HUES64 (cell line): ENCODE measurements around the gene TNIP3.

Experiments
- H3K27ac ChIP-seq: 2 replicates; pipeline ENCODE4 v1.7.0; 2013; ENCODE audit warnings: low read depth, low read length, inconsistent platforms
- H3K27me3 ChIP-seq: 2 replicates; pipeline ENCODE4 v1.6.1; 2013; ENCODE audit warnings: mild to moderate bottlenecking, low read length; ENCODE audit not compliant: insufficient read depth
- H3K36me3 ChIP-seq: 2 replicates; pipeline ENCODE4 v1.6.1; 2013; ENCODE audit warnings: mild to moderate bottlenecking, low read length; ENCODE audit not compliant: insufficient read depth
- H3K4me1 ChIP-seq: 2 replicates; pipeline ENCODE4 v1.6.1; 2013; ENCODE audit warnings: mild to moderate bottlenecking, low read length, moderate library complexity; ENCODE audit not compliant: insufficient read depth
- H3K4me3 ChIP-seq: 2 replicates; pipeline ENCODE4 v1.5.1; 2013; ENCODE audit warnings: mild to moderate bottlenecking, low read length, moderate library complexity
- H3K9ac ChIP-seq: 2 replicates; pipeline ENCODE4 v1.6.1; 2013; ENCODE audit warnings: mild to moderate bottlenecking, low read depth, low read length
- H3K9me3 ChIP-seq: 2 replicates; pipeline ENCODE4 v1.6.1; 2013; ENCODE audit warnings: low read depth, low read length; ENCODE audit not compliant: insufficient read depth
- WGBS: fragments of 150-250, 120-280 bp; methylation state at CpG from one replicate; pipeline ENCODE4 v1.1.7; 2013; ENCODE audit warnings: missing lambda C conversion rate; 5-methylcytosine and 5-hydroxymethylcytosine counted together

Gene TNIP3

DNA sequence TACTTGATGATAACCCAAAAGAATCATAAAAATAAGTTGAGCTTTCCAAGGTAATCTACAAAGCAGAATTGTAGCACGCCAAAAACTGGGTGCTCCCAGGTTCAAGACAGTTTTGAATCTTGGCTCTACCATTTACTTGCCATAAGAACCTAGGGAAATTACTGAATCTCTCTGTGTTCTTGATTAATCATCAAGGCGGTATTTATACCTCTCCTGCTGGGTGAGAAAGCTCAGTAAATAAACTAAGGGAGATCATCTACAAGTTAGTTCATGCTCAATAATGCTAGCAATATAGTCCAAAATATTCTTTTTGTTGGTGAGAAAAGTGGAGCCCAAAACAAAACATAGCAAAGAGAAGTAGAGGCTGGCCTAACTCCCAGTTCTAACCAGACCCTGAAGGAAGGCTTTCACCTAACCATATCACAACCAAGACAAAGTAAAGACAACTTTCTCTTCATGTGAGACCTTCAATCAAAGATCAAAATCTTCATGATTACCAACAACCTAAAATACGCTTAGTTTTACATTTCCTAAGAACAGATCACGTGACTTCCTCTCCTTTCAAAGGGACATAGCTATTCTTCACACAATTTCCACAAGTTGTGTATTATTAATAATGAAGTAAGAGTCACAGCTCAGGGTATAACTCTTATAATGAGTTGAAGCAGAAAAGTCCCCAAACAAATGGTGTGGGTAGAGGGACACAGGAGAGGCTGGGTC is 34.4 kb downstream of the TNIP3 start:
- Histone ChIP-seq H3K9ac (no peak overlapping the region), H3K27me3 (no peaks in the 10 kb centered on the region), H3K4me3 (no peak overlapping the region), H3K27ac (no peak overlapping the region), H3K4me1 (no peaks in the 10 kb centered on the region), H3K9me3 (no peaks in the 10 kb centered on the region), H3K36me3 (no peaks in the 10 kb centered on the region)
- 97% methylated on average over 4 of the region's 4 CpGs for WGBS

DNA sequence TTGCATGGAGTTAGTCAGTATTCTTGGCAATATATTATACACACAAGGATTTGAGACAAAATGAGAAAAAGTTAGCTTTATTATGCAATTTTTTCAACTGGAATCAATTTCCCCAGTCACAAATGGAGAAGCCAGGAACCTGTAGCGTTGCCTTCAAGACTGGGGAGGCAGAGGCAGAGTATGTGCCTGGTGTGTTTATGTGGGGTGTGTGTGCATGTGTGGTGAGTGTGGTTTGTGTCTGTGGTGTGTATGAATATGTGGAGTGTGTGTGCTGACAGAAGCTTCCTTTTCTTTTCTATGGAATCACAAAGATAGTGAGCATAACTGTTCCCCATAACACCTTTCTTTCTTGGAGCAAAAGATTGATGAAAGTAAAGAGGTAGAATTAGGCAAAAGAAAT is 37.0 kb downstream of the TNIP3 start:
- Histone ChIP-seq H3K9me3 (no peaks in the 10 kb centered on the region), H3K9ac (no peak overlapping the region), H3K4me3 (no peak overlapping the region), H3K27me3 (no peaks in the 10 kb centered on the region), H3K27ac (no peak overlapping the region), H3K4me1 (no peaks in the 10 kb centered on the region), H3K36me3 (no peaks in the 10 kb centered on the region)
- 97% methylated on average over 1 of the region's 1 CpG for WGBS

DNA sequence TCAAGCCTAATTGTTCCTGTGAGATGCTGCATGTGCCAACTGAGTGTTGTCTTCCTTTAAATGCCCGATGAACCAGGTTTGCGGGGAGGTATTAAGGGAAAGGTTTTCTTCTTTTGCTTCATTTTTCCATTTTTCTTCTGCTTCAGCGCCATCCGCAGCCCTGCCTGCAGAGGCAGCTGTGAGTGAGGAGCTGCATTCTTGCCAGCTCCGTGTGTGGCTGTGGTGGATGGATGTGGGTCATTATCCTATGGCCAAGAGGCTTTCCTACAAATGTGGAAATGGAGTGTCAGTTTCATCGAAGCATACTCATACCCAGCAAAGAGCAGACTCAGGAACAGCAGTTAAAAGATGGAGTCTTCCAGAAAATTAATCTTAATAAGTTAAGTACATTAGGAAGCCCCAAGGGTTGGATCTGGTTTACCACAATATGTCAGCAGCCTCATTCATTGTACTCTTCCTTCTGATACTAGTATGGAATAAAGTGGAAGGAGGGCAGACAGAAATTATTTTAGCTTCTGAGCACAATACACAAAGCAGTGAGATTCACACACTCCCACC is 37.6 kb downstream of the TNIP3 start:
- Histone ChIP-seq H3K4me1 (no peaks in the 10 kb centered on the region), H3K9ac (no peak overlapping the region), H3K27ac (no peak overlapping the region), H3K36me3 (no peaks in the 10 kb centered on the region), H3K9me3 (no peaks in the 10 kb centered on the region), H3K4me3 (no peak overlapping the region), H3K27me3 (no peaks in the 10 kb centered on the region)
- 86% methylated on average over 5 of the region's 6 CpGs for WGBS

DNA sequence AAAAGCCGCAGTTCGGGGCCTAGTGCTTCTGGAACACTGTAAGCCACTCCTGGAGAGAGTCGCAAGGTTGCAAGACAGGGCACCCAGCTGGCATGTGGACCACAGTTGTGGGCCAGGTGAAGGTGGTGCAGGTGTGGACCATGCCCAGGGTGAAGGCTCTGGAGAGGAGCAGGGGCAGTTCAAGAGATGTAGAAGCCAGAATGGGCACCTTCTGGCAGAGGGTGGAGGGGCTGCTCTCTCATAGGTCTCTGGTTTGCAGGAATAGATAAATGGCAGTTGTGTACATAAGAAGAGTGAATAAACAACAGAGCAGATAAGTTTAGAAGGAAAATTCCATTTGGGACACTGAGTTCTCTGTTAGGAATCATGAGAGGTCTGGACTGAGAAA is 38.6 kb downstream of the TNIP3 start:
- 96% methylated on average over 3 of the region's 3 CpGs for WGBS
- Histone ChIP-seq H3K27me3 (no peaks in the 10 kb centered on the region), H3K36me3 (no peaks in the 10 kb centered on the region), H3K4me1 (no peaks in the 10 kb centered on the region), H3K4me3 (no peak overlapping the region), H3K9me3 (no peaks in the 10 kb centered on the region), H3K9ac (no peak overlapping the region), H3K27ac (no peak overlapping the region)

DNA sequence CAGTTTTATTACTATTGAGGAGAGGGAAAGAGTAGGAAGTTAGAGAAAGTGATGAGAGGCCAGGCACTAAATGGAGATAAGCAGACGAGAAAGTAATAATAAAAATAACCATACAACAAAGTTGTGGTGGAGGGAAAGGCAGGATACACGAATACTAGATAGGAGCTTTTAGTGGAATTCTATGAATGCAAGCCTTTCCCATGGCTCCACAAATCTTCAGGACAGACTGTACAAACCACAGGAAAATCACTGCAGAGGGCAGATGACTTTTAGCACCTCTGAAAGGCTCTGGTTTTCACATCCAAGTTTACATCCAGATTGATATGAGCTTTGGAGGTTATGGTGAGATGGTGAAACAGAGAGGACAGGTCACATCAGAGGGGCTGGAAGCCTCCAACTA is 41.5 kb downstream of the TNIP3 start:
- no CpG with 5 or more reads among the region's 2 CpGs for WGBS
- Histone ChIP-seq H3K36me3 (no peaks in the 10 kb centered on the region), H3K9me3 (no peaks in the 10 kb centered on the region), H3K27ac (no peak overlapping the region), H3K27me3 (no peaks in the 10 kb centered on the region), H3K4me1 (no peaks in the 10 kb centered on the region), H3K4me3 (no peak overlapping the region), H3K9ac (no peak overlapping the region)

DNA sequence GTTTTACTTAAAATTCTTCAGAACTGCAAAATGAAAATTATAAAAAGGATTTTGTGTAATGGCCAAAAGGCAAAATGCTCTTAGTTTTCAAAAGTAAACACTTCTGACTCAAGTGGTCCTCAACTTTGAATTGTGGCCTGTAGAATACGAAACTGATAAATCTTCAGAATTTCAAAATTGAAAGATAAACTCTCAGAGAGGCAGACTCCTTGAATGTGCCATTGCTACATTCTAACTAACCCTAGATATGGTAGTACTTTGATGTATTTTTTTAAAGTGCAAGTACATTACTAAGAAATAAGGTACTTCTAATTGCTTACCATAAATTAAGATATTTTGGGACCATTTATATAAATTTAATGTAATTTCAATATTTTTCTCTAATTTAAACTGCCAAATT is 44.4 kb downstream of the TNIP3 start:
- Histone ChIP-seq H3K27ac (no peak overlapping the region), H3K9me3 (no peaks in the 10 kb centered on the region), H3K36me3 (no peaks in the 10 kb centered on the region), H3K4me3 (no peak overlapping the region), H3K27me3 (no peaks in the 10 kb centered on the region), H3K4me1 (no peaks in the 10 kb centered on the region), H3K9ac (no peak overlapping the region)
- 100% methylated on average over 1 of the region's 1 CpG for WGBS

DNA sequence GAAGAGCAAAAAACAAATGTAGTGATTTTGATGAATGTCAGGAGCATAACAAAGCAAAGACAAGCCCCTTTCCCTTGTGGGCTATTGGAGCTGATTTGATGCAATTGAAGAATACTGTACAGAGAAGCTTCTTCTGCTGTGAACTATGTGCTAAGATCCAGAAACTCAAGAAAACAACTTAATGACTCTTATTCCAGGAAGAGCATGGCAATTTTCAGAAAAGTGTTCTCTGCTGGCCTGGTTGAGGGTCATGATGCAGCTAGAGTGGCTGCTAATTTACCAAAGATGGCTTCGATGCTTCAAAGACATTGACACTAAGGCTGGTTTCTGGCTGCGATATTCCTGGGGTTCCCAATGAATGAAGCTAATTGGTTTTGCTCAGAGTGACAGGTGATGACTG is 45.8 kb downstream of the TNIP3 start:
- no peaks in the 10 kb centered on the region for H3K9me3 ChIP-seq
- H3K4me3 ChIP-seq, result no peak overlapping the region
- H3K4me1 ChIP-seq, result no peaks in the 10 kb centered on the region
- H3K27me3 ChIP-seq, result no peaks in the 10 kb centered on the region
- no peak overlapping the region for H3K9ac ChIP-seq
- no peak overlapping the region for H3K27ac ChIP-seq
- WGBS, result 68% methylated on average over 2 of the region's 2 CpGs
- no peaks in the 10 kb centered on the region for H3K36me3 ChIP-seq

DNA sequence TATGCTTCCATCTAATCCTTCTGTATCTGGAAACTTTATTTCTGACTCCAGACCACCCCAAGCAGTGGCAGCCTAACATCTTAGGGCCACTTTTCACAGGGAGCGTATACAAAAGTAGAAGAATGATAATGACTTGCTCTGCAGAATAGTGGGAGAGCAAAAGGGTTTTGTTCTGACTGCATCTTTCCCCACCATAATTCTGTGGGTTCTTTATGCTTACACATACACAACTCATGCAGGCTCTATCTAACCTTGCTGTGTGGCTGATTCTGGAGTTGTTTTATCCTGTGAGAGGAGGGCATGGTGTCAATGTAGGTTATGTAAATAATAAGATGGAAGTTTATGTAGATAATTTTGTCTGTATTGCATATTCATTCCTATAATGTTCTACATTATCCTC is 49.4 kb downstream of the TNIP3 start:
- H3K27ac ChIP-seq, result no peak overlapping the region
- H3K36me3 ChIP-seq, result no peaks in the 10 kb centered on the region
- 100% methylated on average over 1 of the region's 1 CpG for WGBS

DNA sequence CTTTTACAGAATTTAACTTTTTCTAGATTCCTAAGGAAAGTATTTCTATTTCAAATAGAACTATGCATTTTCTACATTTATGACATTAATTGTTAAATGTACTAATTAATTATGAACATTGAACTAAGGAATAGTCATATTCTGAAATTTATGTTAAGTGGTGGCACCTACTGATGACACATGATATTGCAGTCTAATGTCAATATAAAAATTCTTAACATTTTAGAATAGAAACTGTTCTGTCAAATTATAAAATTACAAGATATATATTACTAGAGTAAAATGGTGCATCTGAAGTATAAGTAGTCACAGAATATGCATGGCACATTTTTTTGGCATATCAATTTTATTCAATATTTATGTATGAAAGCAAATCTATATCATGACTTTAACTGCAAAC is 51.6 kb downstream of the TNIP3 start:
- Histone ChIP-seq H3K27me3 (no peaks in the 10 kb centered on the region), H3K9ac (no peak overlapping the region), H3K27ac (no peak overlapping the region), H3K36me3 (no peaks in the 10 kb centered on the region), H3K4me1 (no peaks in the 10 kb centered on the region), H3K4me3 (no peak overlapping the region), H3K9me3 (no peaks in the 10 kb centered on the region)

More for the DNA sequence above, 49.4 kb downstream of the TNIP3 start:
- H3K9ac ChIP-seq, result no peak overlapping the region
- no peaks in the 10 kb centered on the region for H3K4me1 ChIP-seq
- H3K27me3 ChIP-seq, result no peaks in the 10 kb centered on the region
- H3K4me3 ChIP-seq, result no peak overlapping the region
- H3K9me3 ChIP-seq, result no peaks in the 10 kb centered on the region

DNA sequence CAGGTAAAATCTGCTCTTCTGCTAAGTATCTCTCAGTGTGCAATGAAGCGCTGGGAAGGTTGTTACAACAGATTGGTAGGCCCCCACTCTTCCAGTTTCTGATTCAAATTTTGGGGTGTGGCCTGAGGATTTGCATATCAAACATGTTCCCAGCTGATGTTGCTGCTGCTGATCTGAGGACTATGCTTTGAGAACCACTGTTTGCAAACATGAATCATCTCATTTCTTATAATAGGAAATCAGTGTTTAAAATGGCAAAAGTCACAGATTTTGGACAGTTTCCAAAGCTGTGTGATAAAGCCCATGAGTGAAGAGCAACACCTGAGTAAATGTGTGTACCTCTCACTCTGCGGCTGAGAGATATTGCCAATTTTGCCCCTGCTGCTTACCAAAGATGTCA is 55.6 kb downstream of the TNIP3 start:
- Histone ChIP-seq H3K9me3 (no peaks in the 10 kb centered on the region), H3K36me3 (no peaks in the 10 kb centered on the region), H3K4me1 (no peaks in the 10 kb centered on the region), H3K27me3 (no peaks in the 10 kb centered on the region), H3K9ac (no peak overlapping the region), H3K27ac (no peak overlapping the region), H3K4me3 (no peak overlapping the region)
- WGBS, result 95% methylated on average over 2 of the region's 2 CpGs

DNA sequence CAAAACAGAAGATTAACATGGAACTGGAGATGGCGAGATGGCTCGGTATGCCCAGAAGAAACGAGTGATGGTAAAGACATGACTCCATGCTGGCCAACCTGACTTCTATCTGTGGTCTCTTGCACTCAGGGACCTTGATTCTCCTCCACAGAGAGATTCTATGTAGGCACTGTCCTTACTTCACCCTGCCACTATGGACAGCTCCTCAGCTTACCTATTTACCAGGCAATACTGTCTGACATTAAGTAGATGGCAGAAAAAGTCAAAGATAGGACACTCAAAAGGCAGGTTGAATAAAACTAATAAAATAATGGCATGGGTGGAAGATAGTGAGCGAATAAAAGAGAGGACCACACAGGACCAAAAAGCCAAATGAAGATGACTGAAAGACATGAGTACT is 56.6 kb downstream of the TNIP3 start:
- Histone ChIP-seq H3K9me3 (no peaks in the 10 kb centered on the region), H3K27ac (no peak overlapping the region), H3K36me3 (no peaks in the 10 kb centered on the region), H3K27me3 (no peaks in the 10 kb centered on the region), H3K4me1 (no peaks in the 10 kb centered on the region), H3K4me3 (no peak overlapping the region), H3K9ac (no peak overlapping the region)
- 97% methylated on average over 4 of the region's 4 CpGs for WGBS
